NCI-H2196 (cell line): ENCODE results near the gene GOLGA8S.
"Not testable (repeated sequence)": the region's sequence is repeated elsewhere in the genome, so short reads cannot be mapped to it uniquely, and the experiment has no call there.

Experiments
- DNase-seq: peaks from one replicate; lab custom pipeline; 2025; ENCODE audit not compliant: unreplicated experiment; lab: John Stamatoyannopoulos, UW

Gene GOLGA8S

DNA sequence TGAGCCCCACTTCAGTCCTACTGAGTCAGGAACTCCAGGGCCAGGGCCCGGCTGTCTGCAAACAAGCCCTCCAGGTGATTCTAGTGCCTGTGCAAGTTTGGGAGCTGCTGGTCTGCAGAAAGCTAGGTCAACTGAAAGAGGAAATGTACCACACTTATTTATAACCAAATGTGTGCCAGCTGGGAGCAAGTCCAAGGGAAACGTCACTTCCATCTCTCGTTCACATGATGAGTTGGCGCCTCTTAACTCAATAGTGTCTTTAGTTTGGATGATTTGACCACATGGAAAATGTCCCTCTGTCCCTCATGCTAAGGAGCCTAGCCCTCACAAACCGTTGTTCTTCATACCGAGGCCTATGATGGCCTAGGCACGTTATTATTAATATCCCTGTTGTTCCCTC, 43.2 kb downstream of the GOLGA8S start:
- no peak for DNase-seq

DNA sequence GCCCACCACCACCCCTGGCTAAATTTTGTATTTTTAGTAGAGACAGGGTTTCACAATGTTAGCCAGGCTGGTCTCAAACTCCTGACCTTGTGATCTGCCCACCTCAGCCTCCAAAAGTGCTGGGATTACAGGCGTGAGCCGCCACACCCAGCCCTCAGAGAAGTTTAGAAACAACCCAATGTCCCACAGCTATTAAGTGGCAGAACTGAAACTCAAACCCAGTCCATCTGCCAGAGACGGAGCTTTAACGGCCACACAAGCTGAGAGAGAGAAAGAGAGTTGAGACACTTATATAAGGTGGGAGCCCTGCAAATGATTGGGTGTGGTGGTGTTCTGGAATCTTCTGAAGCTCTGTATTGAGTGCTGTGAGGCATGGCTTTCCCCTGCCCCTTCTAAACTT, 43.8 kb downstream of the GOLGA8S start:
- not testable (repeated sequence) for DNase-seq

DNA sequence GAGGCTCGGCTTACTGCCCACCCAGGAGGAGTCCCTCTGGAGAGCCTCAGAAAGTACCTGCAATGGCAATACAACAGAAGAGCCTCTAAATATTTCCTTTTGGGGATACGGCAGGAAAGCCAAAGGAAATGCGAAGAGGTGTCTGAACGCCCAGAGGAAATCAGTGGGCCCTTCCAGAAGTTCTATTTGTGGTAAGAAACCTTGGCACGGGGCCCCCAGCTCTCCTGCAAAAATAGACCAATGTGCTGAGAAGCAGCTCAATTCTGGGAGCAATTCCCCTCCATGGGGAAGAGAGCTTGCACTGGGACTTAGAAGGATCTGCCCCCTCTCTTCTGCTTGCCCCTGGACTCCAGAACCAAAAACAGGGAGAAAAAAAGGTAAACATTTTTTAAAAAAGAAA, 44.7 kb downstream of the GOLGA8S start:
- DNase-seq, result not testable (repeated sequence)

DNA sequence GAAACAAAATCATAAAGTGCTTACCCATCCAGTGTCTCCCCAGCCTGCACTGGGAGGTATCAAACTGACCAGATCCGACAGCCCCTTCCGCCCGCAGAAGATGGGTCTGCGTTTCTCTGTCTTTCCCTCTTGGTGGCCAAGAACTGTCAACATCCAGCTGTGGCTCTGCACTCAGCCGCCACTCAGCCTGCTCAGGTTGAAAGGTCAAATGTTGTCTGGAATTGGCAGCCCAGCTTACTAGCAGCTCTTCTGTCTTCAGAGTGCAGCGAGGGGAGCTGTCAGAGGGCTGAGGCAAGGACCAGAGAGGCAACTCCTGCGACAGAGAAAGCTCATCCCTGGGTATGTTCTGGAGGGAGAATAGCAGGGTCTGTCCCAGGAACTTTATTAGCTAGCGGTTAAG, 47.1 kb downstream of the GOLGA8S start:
- no peak for DNase-seq

DNA sequence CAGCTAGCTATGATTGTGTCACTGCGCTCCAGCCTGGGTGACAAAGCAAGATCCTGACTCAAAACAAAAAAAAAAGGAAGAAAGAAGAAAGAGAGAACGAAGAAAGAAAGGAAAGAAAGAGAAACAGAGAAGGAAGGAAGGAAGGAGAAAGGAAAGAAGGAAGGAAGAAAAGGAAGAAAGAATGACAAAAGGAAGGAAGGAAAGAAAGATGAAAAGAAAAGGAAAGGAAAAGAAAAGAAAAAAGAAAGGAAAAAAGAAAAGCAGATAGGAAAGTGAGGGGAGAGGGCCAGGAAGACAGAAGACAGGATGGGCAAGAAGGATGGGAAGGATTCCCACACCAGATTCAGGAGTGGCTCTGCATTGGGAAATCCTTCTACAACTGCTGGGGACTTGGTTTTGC, 47.6 kb downstream of the GOLGA8S start:
- DNase-seq, result no peak

DNA sequence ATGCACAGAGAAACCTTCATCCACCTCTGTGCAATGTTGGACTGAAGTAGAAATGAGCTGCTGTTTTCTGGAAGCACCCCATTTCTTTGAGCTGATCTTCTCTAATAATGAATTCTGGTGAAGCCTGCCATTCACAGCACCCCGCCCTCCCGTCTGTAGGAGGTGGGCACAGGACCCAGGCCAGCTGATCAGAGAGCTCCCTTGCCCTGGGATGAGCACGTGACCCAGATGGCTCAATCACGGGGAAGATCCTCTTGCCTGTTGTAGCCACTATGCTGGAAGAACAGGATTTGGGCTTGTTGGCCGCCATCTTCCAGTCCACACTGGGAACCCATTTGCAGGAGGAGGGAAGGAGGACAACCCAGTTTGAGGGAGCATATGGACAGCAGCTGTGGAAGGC, 48.0 kb downstream of the GOLGA8S start:
- DNase-seq, result no peak

DNA sequence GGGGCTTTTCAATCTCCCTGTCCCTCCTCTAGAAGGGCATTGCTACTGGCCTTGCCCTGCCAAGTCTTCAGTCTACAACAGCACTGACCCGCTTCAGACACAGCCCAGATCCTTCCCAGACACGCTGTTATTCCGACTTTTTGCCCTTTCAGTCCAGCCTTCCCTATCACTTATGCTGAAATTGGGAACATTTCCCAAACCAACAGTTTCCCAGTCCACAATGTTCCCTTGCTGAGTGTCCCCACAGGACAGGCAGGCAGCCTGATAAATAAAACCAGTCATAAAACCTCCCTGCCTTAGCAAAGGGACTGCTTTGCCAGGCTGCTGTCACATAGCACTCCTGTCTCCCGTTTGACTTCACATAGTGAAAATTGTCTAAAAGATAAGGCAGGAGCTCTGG, 49.0 kb downstream of the GOLGA8S start:
- no peak for DNase-seq

DNA sequence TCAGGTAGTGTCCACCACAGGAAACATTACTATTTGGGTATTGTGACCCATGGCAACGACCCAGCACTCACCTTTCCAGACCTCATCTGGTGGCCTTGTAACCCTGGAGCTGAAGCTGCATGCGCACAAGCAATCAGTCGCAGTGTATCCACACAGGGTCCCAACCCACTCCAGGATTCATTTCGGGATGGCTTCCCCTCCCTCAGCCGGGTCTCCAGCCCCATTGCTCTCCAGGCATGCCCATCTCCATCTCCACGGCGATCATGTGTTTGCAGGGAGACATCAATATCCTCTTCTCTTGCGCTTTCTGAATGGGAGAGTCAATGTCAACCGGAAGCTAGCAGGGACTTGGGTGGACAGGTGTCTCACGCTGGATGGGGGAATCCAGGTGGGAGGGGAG, 57.3 kb downstream of the GOLGA8S start:
- no peak for DNase-seq

DNA sequence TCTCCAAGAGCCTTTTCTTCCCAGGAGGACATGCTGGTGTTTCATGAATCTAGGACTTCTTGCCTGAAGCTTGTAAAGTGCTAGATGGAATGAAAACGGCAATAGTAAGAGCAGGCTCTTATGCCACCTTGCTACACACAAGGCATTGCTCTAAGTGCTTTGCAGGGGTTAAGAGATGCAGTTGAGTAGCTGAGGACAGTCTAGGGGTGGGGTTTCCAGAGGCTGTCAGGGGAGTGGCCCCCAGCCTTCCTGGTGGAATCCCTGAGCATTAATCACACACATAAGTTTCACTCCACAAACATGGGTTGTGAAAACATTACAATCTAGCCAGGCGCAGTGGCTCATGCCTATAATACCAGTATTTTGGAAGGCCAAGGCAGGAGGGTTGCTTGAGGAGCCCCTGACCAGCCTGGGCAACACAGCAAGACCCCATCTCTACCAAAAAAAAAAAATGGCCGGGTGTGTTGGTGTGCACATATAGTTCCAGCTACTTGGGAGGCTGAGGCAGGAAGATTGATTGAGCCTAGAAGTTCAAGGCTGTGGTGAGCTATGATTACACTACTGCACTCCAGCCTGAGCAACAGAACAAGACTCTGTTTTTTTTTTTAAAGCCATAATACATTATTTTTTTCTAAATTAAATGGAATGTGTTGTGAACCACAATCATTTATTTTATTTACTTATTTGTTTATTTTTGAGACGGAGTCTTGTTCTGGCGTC, 58.5 kb downstream of the GOLGA8S start:
- not testable (repeated sequence) for DNase-seq
